GM19035 (cell line): ENCODE data around the gene DNLZ.

Experiments
- ATAC-seq: cut with Tn5 transposase; IDR thresholded peaks from one replicate; pipeline ENCODE4 v1.9.1; 2021; ENCODE audit not compliant: unreplicated experiment

The DNLZ gene

DNA sequence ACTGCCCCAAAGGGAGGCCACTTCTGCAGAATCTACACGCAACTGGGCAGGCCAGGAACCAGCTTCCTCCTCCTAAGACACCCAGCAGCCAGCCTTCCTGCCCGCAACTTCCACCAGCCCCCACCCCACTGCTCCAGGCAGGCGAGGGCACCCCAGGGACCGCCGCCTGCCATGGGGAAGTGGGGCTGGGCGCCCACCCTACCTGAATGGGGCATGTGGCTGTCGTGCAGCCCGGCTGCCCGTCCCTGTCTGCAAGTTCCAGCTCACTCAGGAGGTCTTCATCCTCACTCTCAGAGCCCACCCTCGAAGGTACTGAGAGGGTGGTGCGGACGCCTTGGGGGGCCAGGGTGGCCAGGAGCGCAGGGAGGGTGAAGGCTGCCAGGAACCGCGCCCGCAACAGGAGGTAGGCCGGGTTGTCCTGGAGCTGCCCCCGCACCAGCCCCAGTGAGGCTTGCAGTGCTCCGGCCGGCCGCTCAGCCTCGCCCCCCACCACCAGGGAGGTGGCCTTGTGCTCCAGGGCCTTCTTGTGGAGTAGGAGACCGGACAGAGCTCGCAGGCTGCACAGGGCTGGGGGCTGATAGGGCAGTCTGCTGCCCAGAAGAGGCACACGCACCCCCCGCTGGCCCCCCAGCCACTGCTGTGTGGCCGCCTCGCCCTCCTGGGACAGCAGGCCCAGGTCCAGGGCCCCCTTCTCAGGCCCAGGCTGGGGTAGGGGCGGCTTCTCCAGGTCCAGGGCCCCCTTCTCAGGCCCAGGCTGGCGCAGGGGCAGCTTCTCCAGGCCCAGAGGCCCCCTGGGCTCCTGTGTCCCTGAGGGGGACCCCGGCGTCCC, 14.0 kb upstream of the DNLZ start:
- no peak for ATAC-seq

DNA sequence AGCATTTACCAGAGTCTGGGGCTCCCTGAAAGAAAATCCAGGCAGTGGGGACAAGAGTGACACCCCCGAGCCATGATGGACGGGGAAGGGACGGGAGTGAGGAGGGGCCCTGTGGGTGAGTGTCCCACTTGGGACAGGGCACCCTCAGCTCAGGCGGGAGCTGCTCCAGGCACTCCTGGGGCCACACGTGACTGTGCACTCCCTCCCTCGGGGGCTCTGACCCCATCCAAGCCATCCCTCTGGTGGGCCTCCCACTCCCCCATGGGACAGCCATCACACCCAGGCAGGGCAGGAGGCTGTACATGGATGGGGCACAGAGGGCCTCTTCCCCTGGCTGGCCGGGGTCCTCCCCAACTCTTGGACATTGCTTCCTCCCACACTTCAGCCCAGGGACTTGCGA, 12.9 kb upstream of the DNLZ start:
- no peak for ATAC-seq

DNA sequence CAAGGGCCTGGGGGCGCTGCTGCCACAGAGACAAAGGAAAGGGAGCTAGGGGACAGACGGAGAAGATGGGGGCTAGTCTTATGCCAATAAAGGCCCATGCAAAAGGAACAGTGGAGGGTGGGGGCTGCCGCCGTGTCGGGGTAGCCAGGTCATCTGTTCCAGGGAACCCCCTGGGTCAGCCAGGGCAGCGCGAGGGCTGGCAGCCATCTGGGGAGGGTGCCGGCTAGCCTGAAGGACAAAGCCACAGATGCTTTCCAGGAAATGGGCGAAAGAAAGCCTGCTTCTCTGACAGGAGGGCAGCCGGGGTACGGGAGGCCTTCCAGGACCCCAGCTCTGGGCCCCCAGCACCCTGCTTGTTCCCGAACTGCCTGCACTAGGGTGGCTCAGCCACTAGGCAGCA, 11.6 kb upstream of the DNLZ start:
- no peak for ATAC-seq

DNA sequence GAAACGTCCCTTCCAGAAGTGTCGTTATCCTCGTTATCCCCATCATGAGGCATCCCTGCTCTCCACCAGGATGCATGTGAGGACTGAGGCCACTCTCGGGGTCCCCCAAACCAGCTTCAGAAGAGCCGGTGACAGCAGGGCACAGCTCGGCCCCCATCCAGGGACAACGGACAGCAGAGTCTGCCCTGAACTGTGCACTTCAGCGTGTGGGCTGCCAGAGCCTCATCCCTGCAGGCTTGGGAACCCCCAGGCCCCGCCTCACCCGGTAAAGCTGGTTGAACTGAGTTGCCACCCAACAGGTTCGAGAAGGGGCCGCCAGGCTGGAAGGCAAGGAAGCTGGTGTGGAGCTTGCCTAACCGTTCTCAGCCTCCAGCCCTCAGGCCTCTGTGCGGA, 10.6 kb upstream of the DNLZ start:
- no peak for ATAC-seq

DNA sequence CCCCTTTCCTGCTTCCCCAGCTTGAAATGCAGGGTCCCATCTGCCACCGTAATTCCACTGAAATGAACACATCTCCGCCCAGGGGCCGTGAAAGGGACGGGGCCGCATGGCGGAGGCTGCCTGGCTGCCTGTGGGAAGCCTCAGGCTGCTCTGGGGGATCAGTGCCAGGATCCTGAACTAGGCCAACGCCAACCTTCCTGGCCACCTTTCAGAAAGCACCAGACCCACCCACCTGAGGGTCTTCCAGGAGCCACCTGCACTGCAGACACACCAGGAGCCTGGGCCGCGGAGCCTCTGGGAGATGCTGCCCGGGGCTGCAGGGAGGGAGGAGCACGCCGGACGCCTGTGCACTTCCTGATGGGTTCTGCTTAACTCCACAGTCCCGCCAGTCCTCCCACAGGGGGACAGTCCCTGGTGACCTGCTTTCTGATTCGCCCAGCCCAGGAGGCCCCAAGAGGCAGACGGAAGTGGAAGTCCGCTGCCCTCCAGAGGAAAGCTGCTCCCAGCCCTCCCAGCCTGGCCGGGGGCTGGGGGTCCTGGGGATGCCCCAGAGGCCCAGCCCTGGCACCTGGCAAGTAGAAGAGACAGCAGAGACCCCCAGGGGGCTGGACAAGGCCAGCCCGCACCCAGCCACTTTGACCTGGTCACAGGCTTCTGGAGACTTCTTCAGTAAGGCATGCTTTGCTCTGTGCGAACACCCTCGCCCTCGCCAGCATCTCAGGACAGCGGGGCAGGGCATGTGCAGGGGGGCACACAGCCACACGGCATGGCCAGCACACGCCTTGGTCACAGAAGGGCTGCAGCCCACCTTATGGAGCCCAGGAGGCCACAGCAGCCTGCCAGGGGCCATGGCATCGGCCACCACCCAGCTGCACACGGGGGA, 10.0 kb upstream of the DNLZ start, which contains the start of gene CARD9:
Gene CARD9, minus strand, starts transcription at position 370 of the 883 bp plus-strand sequence. CDS start 1,591 bp downstream, outside the sequence.
- no peak for ATAC-seq

DNA sequence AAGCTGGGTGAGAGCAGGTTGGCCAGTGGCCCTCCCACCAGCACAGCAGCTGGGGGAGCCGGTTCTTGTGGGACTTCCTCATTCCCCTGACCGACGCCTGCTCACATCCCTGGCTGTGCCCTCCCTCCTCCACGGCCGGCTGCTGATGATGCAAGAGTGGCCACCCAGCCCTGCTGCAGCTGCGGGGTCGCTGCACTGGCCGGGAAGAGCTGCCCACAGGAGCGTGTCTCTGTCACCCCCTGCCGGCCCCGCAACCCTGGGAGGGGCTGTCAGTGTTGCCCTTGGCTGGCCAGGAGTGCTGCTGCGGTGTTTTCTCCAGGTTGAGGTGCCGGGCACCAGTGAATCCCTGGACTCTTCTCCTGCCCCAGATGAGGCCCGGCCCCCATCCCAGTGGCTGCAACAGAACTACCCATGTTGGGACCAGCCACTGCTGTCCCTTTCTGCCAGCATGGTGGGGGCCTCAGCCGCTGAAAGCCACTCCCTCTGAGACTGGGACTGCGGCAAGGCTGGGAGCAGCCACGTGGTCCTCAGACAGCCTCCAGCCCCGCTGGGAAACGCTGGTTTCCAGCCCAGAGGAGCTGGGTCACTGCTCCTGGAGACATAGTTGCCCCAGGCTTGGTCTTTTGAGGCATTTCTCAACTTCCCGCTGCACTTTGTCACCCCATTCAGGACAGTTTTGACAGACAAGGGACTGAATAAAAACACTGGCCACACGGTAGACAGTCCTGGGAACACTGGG, 9.2 kb upstream of the DNLZ start:
- no peak for ATAC-seq

DNA sequence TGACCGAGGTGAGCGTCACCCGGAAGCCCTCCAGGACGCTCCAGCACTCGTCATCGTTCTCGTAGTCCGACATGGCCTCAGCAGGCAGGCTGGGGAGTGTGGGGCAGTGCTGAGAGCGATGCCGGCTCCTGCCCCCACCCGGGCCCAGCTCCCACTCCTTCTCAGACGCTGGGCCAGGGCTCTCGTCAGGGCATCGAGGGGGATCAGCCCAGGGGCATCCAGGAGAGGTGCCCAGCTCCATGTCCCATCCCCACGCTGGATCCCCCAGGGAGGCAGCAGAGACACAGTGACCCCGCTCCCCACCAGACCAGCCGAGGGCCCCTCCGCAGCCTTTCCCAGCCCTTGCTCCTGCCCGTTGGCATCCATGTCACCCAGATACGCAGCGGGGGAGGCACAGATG, 8.5 kb upstream of the DNLZ start:
- no peak for ATAC-seq

DNA sequence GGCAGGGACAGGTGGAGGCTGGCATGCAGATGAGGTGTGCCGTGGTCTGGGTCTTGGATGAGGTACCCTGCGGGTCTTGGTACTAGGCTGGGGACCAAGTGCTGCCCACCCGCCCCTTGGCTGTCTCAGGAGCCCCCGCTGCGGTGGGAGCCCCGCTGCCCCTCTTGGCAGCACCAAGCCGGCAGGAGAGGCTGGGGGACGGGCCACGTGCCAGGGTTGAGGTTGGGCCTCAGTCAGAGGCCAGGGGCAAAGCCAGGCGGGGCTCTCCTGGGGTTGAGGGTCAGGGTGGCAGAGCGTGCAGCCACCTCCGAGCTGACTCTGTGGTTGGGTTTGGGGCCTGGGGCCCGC, 8.0 kb upstream of the DNLZ start:
- ATAC-seq, result no peak

DNA sequence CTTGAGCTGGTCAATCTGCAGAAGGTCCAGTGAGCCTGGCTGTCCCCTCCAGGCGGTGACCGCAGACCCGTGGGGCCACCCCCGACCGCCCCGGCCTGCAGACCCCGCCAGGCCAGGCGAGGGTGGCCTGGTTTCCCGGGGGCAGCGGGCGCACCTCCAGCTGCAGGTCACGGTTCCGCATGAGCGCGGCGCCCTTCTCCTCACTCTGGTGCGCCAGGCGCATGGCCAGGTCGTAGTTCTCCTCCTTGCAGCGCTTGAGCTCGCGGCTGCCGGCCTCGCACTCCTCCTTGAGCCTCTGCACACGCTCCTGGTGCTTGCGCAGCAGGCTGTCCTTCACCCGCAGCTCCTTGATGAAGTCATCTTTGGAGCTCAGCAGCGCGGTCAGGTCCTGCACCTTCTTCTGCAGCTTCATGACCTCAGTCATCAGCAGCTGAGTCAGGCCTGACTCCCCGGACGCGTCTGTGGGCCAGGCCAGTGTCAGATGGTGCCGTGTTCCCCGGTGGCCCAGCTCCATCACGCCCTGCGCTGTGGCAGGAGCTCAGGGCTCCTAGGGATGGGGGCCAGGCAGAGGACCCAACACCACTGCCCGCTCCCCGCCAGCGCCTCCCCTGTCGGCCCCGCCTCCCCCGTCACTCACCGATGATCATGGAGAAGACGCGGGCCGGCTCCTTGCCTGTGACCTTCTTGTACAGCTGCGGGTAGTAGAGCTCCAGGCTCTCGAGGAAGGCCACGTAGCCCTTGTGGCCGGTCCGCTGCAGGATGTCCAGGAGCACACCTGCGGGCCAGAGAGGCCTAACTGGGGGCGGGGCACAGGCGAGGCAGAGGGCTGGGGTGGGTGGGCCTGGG, 7.4 kb upstream of the DNLZ start:
- ATAC-seq, result no peak

DNA sequence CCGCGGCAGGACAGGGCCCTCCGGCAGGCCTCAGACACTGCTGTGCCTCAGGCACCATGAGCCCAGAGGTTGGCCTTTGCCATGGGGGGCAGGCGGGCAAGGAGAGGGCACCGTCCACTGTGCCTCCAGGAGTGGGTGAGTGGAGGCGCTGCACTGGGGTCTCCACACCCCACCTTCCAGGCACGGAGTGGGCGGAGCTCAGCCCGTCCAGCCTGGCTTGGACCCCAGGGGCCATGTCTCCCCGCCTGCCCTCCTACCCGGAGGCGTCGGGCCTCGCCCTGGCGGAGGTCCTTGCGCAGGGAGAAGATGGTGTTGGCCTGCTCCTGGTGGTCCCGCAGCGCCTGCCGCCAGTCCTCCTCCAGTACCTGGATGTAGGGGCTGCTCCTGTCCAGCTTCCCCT, 6.5 kb upstream of the DNLZ start:
- ATAC-seq, result no peak

DNA sequence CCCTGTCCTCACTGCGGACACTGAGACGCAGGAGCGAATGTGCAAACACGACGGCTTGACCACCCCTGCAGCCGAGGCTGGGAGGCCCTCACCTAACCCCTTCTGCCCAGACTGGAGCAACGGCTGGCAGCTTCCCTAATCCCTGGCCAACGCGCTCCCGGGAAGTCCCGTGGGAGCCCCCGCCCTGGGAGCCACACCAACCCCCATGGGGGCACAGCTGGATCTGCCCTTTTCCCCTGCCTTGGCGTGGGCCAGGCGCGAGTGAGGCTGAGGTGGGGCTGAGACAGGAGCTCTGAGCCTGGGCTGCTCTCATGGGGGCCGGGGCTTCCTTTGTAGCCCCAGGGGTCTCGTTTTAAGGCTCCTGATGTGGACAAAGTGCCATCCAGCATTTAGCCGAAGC, 4.6 kb upstream of the DNLZ start:
- no peak for ATAC-seq

DNA sequence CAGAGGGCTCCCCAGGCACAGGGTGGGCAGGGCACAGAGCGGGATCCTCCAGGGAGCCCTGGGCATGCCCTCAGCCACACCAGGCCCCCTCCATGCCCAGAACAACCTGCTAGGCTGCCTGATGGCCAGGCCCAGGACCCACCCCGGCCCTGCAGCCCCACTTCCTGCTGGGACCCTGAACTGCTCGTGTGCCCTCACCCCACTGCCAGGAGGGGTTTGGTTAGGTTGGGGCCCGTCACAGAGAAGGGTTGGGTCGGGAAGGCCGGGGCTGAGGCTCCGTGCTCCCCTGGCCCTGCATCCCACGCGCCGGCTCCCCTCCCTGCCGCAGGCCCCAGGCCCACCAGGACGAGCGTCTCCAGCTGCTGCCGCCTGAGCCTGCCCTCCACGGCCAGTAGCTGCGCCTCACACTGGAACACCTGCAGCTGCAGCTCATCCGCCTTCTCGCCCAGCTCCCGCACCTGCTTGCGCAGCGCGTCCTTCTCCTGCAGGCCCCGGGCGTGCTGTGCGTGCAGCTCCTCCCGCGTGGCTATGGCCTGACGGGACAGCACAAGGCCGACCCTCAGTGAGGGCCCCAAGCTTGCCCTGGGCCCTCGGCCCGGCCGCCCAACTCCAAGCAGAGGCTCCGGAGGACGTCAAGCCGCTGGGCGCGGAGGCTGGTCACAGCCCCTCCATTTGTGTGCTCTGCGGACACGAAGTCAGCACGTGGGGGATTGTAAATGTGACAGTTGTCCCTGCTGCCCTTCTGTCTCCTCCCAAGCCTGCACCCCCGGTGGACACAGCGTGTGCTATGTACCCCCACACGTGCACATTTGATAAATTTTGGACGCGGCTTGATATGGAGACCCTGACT, 4.0 kb upstream of the DNLZ start:
- no peak for ATAC-seq

DNA sequence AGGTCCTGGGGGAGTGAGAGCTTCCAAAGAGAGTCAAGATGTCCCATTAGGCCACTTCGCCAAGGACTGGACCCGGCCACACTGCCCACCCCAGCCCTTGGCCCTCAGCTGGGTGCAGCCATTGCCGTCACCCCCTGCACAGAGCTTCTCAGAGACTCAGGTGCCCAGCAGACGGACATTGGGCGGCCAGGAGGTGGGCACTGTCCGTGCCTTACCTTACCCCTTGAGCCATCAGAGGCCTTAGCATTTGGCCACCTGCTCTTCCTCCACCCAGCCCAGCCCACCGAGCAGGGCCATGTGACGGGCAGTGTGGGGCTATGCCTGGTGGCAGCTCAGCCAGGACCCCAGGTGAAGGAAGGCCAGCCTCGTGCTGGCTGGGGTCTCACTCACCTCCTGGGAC, 3.3 kb upstream of the DNLZ start:
- ATAC-seq, result no peak

DNA sequence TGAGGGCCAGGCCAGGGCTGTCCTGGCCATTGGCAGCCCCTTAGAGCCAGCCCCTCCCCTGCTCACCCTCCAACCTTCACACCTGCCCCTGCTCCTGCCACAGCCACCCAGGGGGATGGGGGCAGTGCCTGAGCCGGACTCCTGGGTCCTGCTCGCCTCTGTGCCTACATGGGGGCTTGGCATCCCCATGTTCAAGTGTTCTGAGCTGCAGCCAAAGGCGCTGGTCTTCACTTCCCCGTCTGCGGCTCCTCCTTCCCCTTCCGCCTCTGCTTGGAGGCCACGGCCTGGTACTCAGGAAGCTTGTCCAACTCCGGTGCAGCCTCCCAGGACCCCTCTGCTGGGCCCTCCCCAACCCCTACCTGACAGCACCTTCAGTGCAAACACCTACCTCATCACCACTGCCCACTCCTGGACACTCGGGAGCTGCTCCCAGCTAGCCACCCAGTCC, 2.3 kb upstream of the DNLZ start:
- no peak for ATAC-seq

DNA sequence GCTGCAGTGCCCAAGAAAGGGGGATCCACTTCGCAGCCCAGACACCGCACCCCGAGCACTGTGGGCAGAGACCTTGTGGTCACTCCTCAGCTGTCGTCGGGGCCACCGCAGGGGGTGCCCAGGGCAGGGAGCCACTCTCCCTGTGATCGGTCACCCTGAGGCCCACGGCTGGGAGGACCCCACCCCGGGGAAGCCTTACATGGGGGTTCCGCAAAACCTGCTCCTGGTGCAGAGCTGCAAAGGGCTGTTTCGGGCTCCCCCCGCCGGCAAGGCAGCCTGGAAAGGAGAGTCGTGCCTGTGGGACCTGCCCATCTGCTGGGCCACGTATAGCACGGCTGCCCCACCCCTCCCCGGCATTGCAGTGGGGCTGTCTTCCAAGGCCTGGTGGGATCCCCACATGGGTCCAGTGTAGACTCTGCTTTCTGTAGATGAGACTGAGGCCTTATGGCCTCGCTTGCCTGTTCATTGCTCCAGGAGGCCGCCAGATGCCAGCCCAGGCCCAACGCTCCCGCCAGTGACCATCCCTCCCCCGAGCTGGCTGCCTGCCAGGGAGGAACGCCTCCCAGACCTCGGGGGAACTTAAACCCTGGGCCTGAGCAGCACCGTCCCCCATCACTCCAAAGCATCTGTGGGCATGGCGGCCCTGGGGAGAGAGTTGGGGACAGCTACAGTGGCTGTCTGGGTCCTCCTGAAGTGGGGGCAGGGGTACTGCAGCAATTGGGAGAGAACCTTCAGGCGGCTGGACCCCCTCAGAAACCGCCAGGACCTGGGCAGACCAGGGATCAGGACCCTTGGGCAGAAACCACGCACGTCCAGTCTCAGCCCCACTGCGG, 1.6 kb upstream of the DNLZ start:
- ATAC-seq, result no peak

DNA sequence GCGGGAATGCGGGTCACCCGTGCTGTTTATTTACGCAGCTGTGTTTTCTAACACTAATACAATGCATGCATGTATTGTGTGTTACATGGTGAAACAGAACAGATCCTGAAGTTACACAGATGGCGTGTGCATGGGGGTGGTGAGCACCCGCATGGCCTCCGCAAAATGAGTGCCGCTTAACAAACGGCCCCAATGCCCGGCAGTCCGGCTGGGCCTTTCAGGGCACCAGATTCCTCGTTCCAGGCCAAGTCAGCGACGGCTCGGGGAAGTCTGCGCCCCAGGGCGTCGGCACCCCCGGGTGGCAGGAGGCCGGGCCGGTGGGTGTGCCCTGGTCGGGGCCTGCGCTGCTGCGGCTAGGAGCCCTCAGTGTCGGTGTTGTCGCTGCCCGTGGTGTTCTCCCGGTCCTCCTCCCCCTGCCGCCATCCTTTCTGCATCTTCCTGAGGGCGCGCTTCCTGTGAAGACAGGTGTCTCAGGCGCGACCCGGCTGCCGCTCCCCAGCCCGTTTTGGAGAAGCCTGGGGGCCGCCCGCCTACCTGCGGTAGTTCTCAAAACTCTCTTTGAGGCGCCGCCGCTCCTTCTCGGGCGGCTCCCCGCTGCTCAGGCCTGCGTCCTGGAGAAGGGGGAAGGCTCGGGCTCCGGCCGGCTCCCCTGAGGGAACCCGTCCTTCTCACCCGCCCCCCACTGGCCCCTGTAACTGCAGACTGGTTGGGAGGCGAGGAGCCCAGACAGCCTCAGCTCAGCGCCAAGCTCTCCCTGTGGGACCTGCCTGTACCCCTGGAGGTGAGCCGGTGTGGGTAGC, 605 bp upstream of the DNLZ start:
- ATAC-seq, result no peak

DNA sequence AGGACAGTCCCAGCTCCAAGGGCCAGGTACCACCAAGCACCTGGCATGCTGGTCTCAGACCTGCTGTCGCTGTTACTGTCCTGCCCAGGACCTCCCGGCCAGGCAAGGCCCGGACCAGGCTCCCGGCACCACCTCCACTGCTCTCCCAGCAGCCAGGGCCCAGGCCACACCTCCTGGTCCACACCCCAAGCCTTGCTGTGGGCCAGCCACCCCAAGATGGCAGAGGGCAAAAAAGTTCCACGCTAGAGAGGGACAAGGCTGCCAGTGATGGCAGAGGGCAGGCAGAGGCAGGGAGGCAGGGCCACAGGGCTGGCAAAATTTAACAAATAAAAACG, 1.1 kb downstream of the DNLZ start:
- ATAC-seq, result no peak
